Prostate gland (tissue), 2 donors: ENCODE results near the gene SUGCT. TPM values are rescaled to one million over a fixed set of nuclear protein-coding genes. Genes with fewer than 3 reads are reported as not detected.

Experiments
- DNase-seq: peaks from one replicate; pipeline ENCODE4 v3.0.0-alpha.2; 2019; ENCODE audit warnings: low spot score
- H3K27ac ChIP-seq, 2 donors: fragments of 200-600 bp; sonication (generic); 2 replicates each; pipeline ENCODE4 v1.5.1; 2017 to 2019
- H3K27me3 ChIP-seq: fragments of 200-600 bp; sonication (generic); replicated peaks from 2 replicates; pipeline ENCODE4 v1.5.1; 2019; ENCODE audit not compliant: insufficient read depth
- H3K36me3 ChIP-seq, 2 donors: fragments of 200-600 bp; sonication (generic); 1 replicate in 1 of 2; 2 replicates in 1 of 2; pipeline versions ENCODE4 v1.5.1 to v1.8.1; 2017 to 2019
- H3K4me1 ChIP-seq: fragments of 200-600 bp; sonication (generic); replicated peaks from 2 replicates; pipeline ENCODE4 v1.5.1; 2019
- H3K4me3 ChIP-seq, 2 donors: fragments of 200-600 bp; sonication (generic); 2 replicates each; pipeline ENCODE4 v1.5.1; 2017 to 2019
- H3K9me3 ChIP-seq: fragments of 200-600 bp; sonication (generic); 2 replicates; pipeline ENCODE4 v1.5.1; 2017
- CTCF ChIP-seq, 4 experiments: fragments of 200-600 bp in 2 of 4; fragments of 450-650 bp in 2 of 4; sonication (generic) in 2 of 4; IDR thresholded peaks; 1 replicate in 3 of 4; 2 replicates in 1 of 4; pipeline ENCODE4 v1.5.1; 2016 to 2019; ENCODE audit warnings: antibody characterized with exemption in 4 of 4, mild to moderate bottlenecking in 2 of 4, moderate library complexity in 2 of 4
- POLR2A ChIP-seq: fragments of 450-650 bp; IDR thresholded peaks from one replicate; pipeline ENCODE4 v1.6.1; 2016; ENCODE audit warnings: antibody characterized with exemption, mild to moderate bottlenecking
- POLR2AphosphoS5 ChIP-seq: sonication (generic); formaldehyde crosslinking; IDR thresholded peaks from one replicate; pipeline ENCODE4 v1.6.1; 2017; ENCODE audit warnings: antibody characterized with exemption
- WGBS: methylation state at CpG from one replicate; pipeline ENCODE4 v1.1.5; 2018; 5-methylcytosine and 5-hydroxymethylcytosine counted together
- intact Hi-C: fragments of 100-400 bp; cut with DNase I; formaldehyde crosslinking; loops from one replicate; pipeline ENCODE4 v1.14.2; 2022
- total RNA-seq, 2 donors: library from RNA; depleted of rRNA; stranded (reverse); fragments of >200 nt; gene quantifications; one replicate each; pipeline ENCODE4 v1.1.0, GENCODE V29; 2016

Gene SUGCT
- total RNA-seq, 2 donors from 2014 or later: 2.2 to 3.2 TPM

- Histone ChIP-seq H3K27me3 (no peaks in the 10 kb centered on the region), H3K27ac (no peak overlapping the region), H3K9me3 (no peaks in the 10 kb centered on the region), H3K4me3 (no peak overlapping the region), H3K36me3 (no peaks in the 10 kb centered on the region), H3K4me1 (no peaks in the 10 kb centered on the region)
- no peak for DNase-seq
- TF ChIP-seq CTCF (IDR thresholded peaks at IDR 0.05): no peak
- no peak for TF ChIP-seq POLR2AphosphoS5
- TF ChIP-seq POLR2A: no peak
- intact Hi-C loops: no loop called here
- 92% methylated on average over 3 of the region's 3 CpGs for WGBS
These were observed 284.2 kb downstream of the SUGCT start for GRCh38 chr7:40418983-40419382.

GRCh38 chr7:40419806-40420205 lies 285.0 kb downstream of the SUGCT start:
- no peaks in the 10 kb centered on the region for H3K9me3 ChIP-seq
- H3K27ac ChIP-seq: no peak overlapping the region
- no peak overlapping the region for H3K4me3 ChIP-seq
- H3K4me1 ChIP-seq: no peaks in the 10 kb centered on the region
- WGBS: 0% methylated on average over 1 of the region's 1 CpG
- TF ChIP-seq CTCF (IDR thresholded peaks at IDR 0.05): no peak
- no peak for TF ChIP-seq POLR2A
- TF ChIP-seq POLR2AphosphoS5: no peak
- no peak for DNase-seq
- no peaks in the 10 kb centered on the region for H3K27me3 ChIP-seq
- H3K36me3 ChIP-seq: no peaks in the 10 kb centered on the region
- intact Hi-C loops: no loop called here

- DNase-seq: no peak
- H3K27ac ChIP-seq: no peak overlapping the region
- TF ChIP-seq POLR2AphosphoS5 (no peak), POLR2A (no peak), CTCF (IDR thresholded peaks at IDR 0.05) (no peak)
- H3K4me3 ChIP-seq: no peak overlapping the region
- no peaks in the 10 kb centered on the region for H3K4me1 ChIP-seq
- WGBS: 96% methylated on average over 1 of the region's 1 CpG
- no peaks in the 10 kb centered on the region for H3K36me3 ChIP-seq
- intact Hi-C loops: no loop called here
- no peaks in the 10 kb centered on the region for H3K27me3 ChIP-seq
- no peaks in the 10 kb centered on the region for H3K9me3 ChIP-seq
These were observed 286.6 kb downstream of the SUGCT start for GRCh38 chr7:40421433-40421832.

- Histone ChIP-seq H3K27ac (no peak overlapping the region), H3K27me3 (no peaks in the 10 kb centered on the region), H3K9me3 (no peaks in the 10 kb centered on the region), H3K4me1 (no peaks in the 10 kb centered on the region), H3K36me3 (no peaks in the 10 kb centered on the region), H3K4me3 (no peak overlapping the region)
- 68% methylated on average over 2 of the region's 2 CpGs for WGBS
- DNase-seq: no peak
- intact Hi-C loops: no loop called here
- no peak for TF ChIP-seq POLR2A
- no peak for TF ChIP-seq POLR2AphosphoS5
- no peak for TF ChIP-seq CTCF (IDR thresholded peaks at IDR 0.05)
These were observed 290.9 kb downstream of the SUGCT start for GRCh38 chr7:40425696-40426095.

GRCh38 chr7:40428421-40428820 lies 293.6 kb downstream of the SUGCT start:
- no peak for DNase-seq
- WGBS: 69% methylated on average over 1 of the region's 1 CpG
- no peaks in the 10 kb centered on the region for H3K27me3 ChIP-seq

More at GRCh38 chr7:40428421-40428820, 293.6 kb downstream of the SUGCT start:
- Histone ChIP-seq H3K9me3 (no peaks in the 10 kb centered on the region), H3K4me3 (no peak overlapping the region), H3K4me1 (no peaks in the 10 kb centered on the region), H3K27ac (no peak overlapping the region), H3K36me3 (no peaks in the 10 kb centered on the region)
- intact Hi-C loops: no loop called here
- TF ChIP-seq CTCF (IDR thresholded peaks at IDR 0.05): no peak
- TF ChIP-seq POLR2AphosphoS5: no peak
- TF ChIP-seq POLR2A: no peak
